ENCODE results near the gene CNOT3. TPM values are rescaled to one million over a fixed set of nuclear protein-coding genes. Genes with fewer than 3 reads are reported as not detected.
A peak's percentile ranks its signal among the peaks of the same experiment; 100 is the strongest.

Gene CNOT3
- total RNA-seq, 2 experiments from 2014 or later, result 26.7 to 28.7 TPM

- no peaks in the 10 kb centered on the region for H3K27me3 Mint-ChIP-seq
- peaks cover 81% of the 10 kb centered on the region for H3K36me3 Mint-ChIP-seq (ENCODE audit: low read depth)
- peak overlapping the region; percentile 10 for H3K27ac Mint-ChIP-seq
- no peaks in the 10 kb centered on the region for H3K9me3 Mint-ChIP-seq
- intact Hi-C loops (cut with DNase I, micrococcal nuclease), result loop anchor here in 1 of 2 experiments (5.0 to 10.0 kb wide), 2 partner anchors 88 to 260 kb away; partner anchors contain the start of genes LENG9, PRPF31 and TFPT
- Histone ChIP-seq H3K27me3 (ENCODE audit: control insufficient read depth in 1 of 2, insufficient read depth in 2 of 2, low read length in 2 of 2) (no peaks in the 10 kb centered on the region), H3K27ac (ENCODE audit: low read depth in 1 of 2, low read length in 2 of 2) (no peak overlapping the region), H3K36me3 (ENCODE audit: insufficient read depth, low read length) (peaks cover 69% of the 10 kb centered on the region), H3K4me1 (ENCODE audit: insufficient read depth, low read length) (peaks cover 96% of the 10 kb centered on the region), H3K4me3 (ENCODE audit: low read length) (no peak overlapping the region), H3K9me3 (ENCODE audit: control insufficient read depth in 1 of 2, insufficient read depth in 1 of 2, low read length in 2 of 2) (no peaks in the 10 kb centered on the region)
- H3K4me3 Mint-ChIP-seq, result peak overlapping the region; percentile 50
- CTCF ChIA-PET, result no interaction called here
- ATAC-seq (ENCODE audit: poor library complexity) (no peak), DNase-seq (no peak)
- TF ChIP-seq CTCF (IDR thresholded peaks at IDR 0.05), result no peak
- POLR2A ChIA-PET, result interaction anchor here (8.7 kb wide), 1 partner anchor 15 kb away, joined by 75 read pairs; the partner anchor contains the start of genes MBOAT7 and TSEN34
- peaks cover 83% of the 10 kb centered on the region for H3K4me1 Mint-ChIP-seq (ENCODE audit: low read depth)
Measured at GRCh38 chr19:54204767-54205468, 67.4 kb downstream of the CNOT3 start.

Other genes starting within 250 kb of the CNOT3 start
- gene CACNG7, start 228.5 kb upstream of the CNOT3 start, total RNA-seq, result not detected
- not detected for gene CACNG8, start 174.8 kb upstream of the CNOT3 start, total RNA-seq
- gene CACNG6, start 146.1 kb upstream of the CNOT3 start, total RNA-seq, result not detected
- gene VSTM1, start 73.9 kb upstream of the CNOT3 start, total RNA-seq, result not detected
- gene TARM1, start 56.4 kb upstream of the CNOT3 start, total RNA-seq, result not detected
- under 1 TPM; 0.41 to 0.42 TPM for gene OSCAR, start 37.0 kb upstream of the CNOT3 start, total RNA-seq
- gene NDUFA3, start 34.9 kb upstream of the CNOT3 start, total RNA-seq, result 10 to 100 TPM; 63.0 to 63.5 TPM
- 10 to 100 TPM; 10.1 to 11.2 TPM for gene TFPT, start 22.1 kb upstream of the CNOT3 start, total RNA-seq
- gene PRPF31, start 22.0 kb upstream of the CNOT3 start, total RNA-seq, result 10 to 100 TPM; 52.9 to 55.9 TPM
- gene LENG1, start 22.0 kb downstream of the CNOT3 start, total RNA-seq, result 10 to 100 TPM; 14.4 to 16.0 TPM
- 1 to 10 TPM in 1 of 2 experiments, under 1 TPM in 1; 0.84 to 1.5 TPM for gene TMC4, start 35.4 kb downstream of the CNOT3 start, total RNA-seq
- 10 to 100 TPM; 13.7 to 18.0 TPM for gene MBOAT7, start 51.8 kb downstream of the CNOT3 start, total RNA-seq
- gene TSEN34, start 53.5 kb downstream of the CNOT3 start, total RNA-seq, result 1 to 10 TPM; 8.4 to 8.6 TPM
- gene RPS9, start 63.1 kb downstream of the CNOT3 start, total RNA-seq, result 1,000 to 10,000 TPM; 2,017 to 2,050 TPM
- gene LILRB3, start 85.2 kb downstream of the CNOT3 start, total RNA-seq, result 1 to 10 TPM; 1.1 to 1.3 TPM
- under 1 TPM in 1 of 2 experiments, not detected in 1; 0.60 TPM for gene LILRA6, start 105.0 kb downstream of the CNOT3 start, total RNA-seq
- gene LILRB5, start 119.5 kb downstream of the CNOT3 start, total RNA-seq, result not detected
- gene LILRB2, start 143.3 kb downstream of the CNOT3 start, total RNA-seq, result 1 to 10 TPM; 1.3 to 1.5 TPM
- gene LILRA5, start 175.4 kb downstream of the CNOT3 start, total RNA-seq, result 1 to 10 TPM; 1.5 TPM
- gene LILRA4, start 201.4 kb downstream of the CNOT3 start, total RNA-seq, result under 1 TPM; 0.47 to 0.52 TPM
- gene LAIR1, start 227.2 kb downstream of the CNOT3 start, total RNA-seq, result 10 to 100 TPM; 12.3 to 14.4 TPM